HG02759 (cell line): Measurements from ENCODE around the gene SART1.
"Not testable (repeated sequence)": the region's sequence is repeated elsewhere in the genome, so short reads cannot be mapped to it uniquely, and the experiment has no call there.

Experiments used
- ATAC-seq: cut with Tn5 transposase; IDR thresholded peaks from one replicate; pipeline ENCODE4 v1.9.1; 2021; ENCODE audit warnings: mild to moderate bottlenecking, moderate library complexity; ENCODE audit not compliant: unreplicated experiment

Gene SART1

GRCh38 chr11:66014804-66015453, 53.4 kb downstream of the SART1 start:
- no peak for ATAC-seq

- ATAC-seq = no peak
These were observed 53.9 kb downstream of the SART1 start for GRCh38 chr11:66015454-66015881.

- no peak for ATAC-seq
These were observed 54.6 kb downstream of the SART1 start for GRCh38 chr11:66015936-66016792.

GRCh38 chr11:66016793-66017177, 55.3 kb downstream of the SART1 start:
- no peak for ATAC-seq

GRCh38 chr11:66017321-66017720, 55.8 kb downstream of the SART1 start:
- no peak for ATAC-seq

GRCh38 chr11:66020212-66020611, 58.7 kb downstream of the SART1 start:
- no peak for ATAC-seq

GRCh38 chr11:66020618-66021357, 59.3 kb downstream of the SART1 start:
- no peak for ATAC-seq

GRCh38 chr11:66022401-66023185, 61.1 kb downstream of the SART1 start:
- no peak for ATAC-seq

- not testable (repeated sequence) for ATAC-seq
These were observed 61.6 kb downstream of the SART1 start for GRCh38 chr11:66023186-66023440.

- ATAC-seq = no peak
These were observed 64.5 kb downstream of the SART1 start, which contains the start of gene CATSPER1 for GRCh38 chr11:66026017-66026529. Gene CATSPER1 (minus strand): TSS chr11:66026479. CDS start chr11:66026379, 100 bp downstream.
